Gastrocnemius medialis (tissue), 4 donors: ENCODE results near the gene PLBD2.

ENCODE experiments used
- POLR2A ChIP-seq, 2 donors: fragments of 450-650 bp; IDR thresholded peaks; one replicate each; pipeline ENCODE4 v1.6.1; 2017; ENCODE audit warnings: antibody characterized with exemption in 2 of 2, mild to moderate bottlenecking in 2 of 2, moderate library complexity in 2 of 2
- TF ChIP-seq, protein P1 (sequence below), 5 experiments: fragments of 450-650 bp in 3 of 5; fragments of 200-600 bp in 2 of 5; sonication (generic) in 2 of 5; IDR thresholded peaks in 4 of 5; conservative IDR thresholded peaks in 1 of 5; 1 replicate in 4 of 5; 2 replicates in 1 of 5; pipeline ENCODE4 v1.5.1; 2016 to 2019; ENCODE audit warnings: antibody characterized with exemption in 5 of 5, mild to moderate bottlenecking in 3 of 5, moderate library complexity in 3 of 5

DNA sequence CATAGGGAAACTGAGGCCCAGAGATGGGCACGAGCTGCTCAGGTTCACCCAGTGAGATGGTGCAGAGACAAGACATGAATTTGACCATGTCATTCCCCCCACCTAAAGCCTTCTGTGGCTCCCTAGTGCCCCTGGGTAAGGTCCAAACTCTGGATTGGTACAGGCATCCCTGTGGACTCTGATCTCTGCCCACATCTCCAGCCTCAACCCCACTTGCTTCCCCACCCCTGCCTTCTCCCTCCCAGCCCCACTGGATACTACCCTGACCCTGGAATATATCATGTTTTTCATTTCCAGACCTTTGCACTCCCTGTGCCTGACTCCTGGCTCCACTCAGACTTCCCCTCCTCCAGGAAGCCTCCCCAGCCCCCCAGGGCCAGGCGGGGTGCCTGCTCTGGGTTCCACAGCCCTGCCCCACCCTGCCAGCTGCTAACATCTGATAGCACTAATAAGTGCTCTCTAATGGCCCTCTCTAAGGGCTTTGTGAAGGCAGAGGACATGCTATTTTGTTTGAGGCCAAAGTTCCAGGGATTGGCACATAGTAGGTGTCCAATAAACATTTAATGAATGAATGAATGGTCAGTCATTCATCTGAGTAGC is 62.7 kb downstream of the PLBD2 start:
- TF ChIP-seq, protein P1, sequence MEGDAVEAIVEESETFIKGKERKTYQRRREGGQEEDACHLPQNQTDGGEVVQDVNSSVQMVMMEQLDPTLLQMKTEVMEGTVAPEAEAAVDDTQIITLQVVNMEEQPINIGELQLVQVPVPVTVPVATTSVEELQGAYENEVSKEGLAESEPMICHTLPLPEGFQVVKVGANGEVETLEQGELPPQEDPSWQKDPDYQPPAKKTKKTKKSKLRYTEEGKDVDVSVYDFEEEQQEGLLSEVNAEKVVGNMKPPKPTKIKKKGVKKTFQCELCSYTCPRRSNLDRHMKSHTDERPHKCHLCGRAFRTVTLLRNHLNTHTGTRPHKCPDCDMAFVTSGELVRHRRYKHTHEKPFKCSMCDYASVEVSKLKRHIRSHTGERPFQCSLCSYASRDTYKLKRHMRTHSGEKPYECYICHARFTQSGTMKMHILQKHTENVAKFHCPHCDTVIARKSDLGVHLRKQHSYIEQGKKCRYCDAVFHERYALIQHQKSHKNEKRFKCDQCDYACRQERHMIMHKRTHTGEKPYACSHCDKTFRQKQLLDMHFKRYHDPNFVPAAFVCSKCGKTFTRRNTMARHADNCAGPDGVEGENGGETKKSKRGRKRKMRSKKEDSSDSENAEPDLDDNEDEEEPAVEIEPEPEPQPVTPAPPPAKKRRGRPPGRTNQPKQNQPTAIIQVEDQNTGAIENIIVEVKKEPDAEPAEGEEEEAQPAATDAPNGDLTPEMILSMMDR (IDR thresholded peaks at IDR 0.05 in 4 of 5, conservative IDR thresholded peaks at IDR 0.05 in 1 of 5): no peak
- TF ChIP-seq POLR2A (IDR thresholded peaks at IDR 0.05): no peak
